Body of pancreas (tissue), 4 donors: Measurements from ENCODE around the gene MYO18B. TPM values are rescaled to one million over a fixed set of nuclear protein-coding genes. Genes with fewer than 3 reads are reported as not detected.

ENCODE experiments used
- ATAC-seq: fragments of 150-250 bp; one replicate; pipeline ENCODE4 v1.9.1; 2016
- DNase-seq, 4 donors: peaks; one replicate each; pipeline ENCODE4 v3.0.0-alpha.2; 2019
- H3K27ac ChIP-seq, 4 donors: fragments of 200-600 bp; sonication (generic); 1 replicate in 3 of 4; 2 replicates in 1 of 4; pipeline versions ENCODE4 v1.5.1 to v1.6.1; 2016 to 2019; ENCODE audit warnings: mild to moderate bottlenecking in 1 of 4, mixed read lengths in 1 of 4, moderate library complexity in 1 of 4
- H3K27me3 ChIP-seq, 2 donors: fragments of 200-600 bp; sonication (generic); one replicate each; pipeline ENCODE4 v1.6.0; 2016; ENCODE audit warnings: mild to moderate bottlenecking in 1 of 2
- H3K36me3 ChIP-seq, 2 donors: fragments of 200-600 bp; sonication (generic); replicated peaks in 1 of 2; 2 replicates each; pipeline ENCODE4 v1.5.1; 2016; ENCODE audit warnings: low read depth in 2 of 2; ENCODE audit not compliant: insufficient read depth in 1 of 2
- H3K4me1 ChIP-seq: fragments of 200-600 bp; sonication (generic); one replicate; pipeline ENCODE4 v1.6.0; 2016
- H3K4me3 ChIP-seq, 2 donors: fragments of 200-600 bp; sonication (generic); 1 replicate in 1 of 2; 2 replicates in 1 of 2; pipeline ENCODE4 v1.5.1; 2016 to 2019
- H3K9me3 ChIP-seq, 3 donors: fragments of 200-600 bp; sonication (generic); 1 replicate in 2 of 3; 2 replicates in 1 of 3; pipeline ENCODE4 v1.5.1; 2016
- POLR2A ChIP-seq, 3 donors: fragments of 450-650 bp; IDR thresholded peaks; one replicate each; pipeline ENCODE4 v1.6.1; 2016; ENCODE audit warnings: antibody characterized with exemption in 3 of 3, mild to moderate bottlenecking in 2 of 3
- WGBS, 2 donors: methylation state at CpG; one replicate each; pipeline ENCODE4 v1.1.5; 2017; 5-methylcytosine and 5-hydroxymethylcytosine counted together
- intact Hi-C: fragments of 100-400 bp; cut with DNase I; formaldehyde crosslinking; loops from one replicate; pipeline ENCODE4 v1.15.1; 2023
- total RNA-seq, 2 donors: library from RNA; depleted of rRNA; stranded (reverse); fragments of >200 nt; gene quantifications; one replicate each; pipeline ENCODE4 v1.1.0, GENCODE V29; 2016
- TF ChIP-seq, protein P1 (sequence below), 7 experiments: fragments of 450-650 bp in 4 of 7; fragments of 200-600 bp in 3 of 7; sonication (generic) in 3 of 7; IDR thresholded peaks; one replicate each; pipeline ENCODE4 v1.5.1; 2016 to 2019; ENCODE audit warnings: antibody characterized with exemption in 7 of 7

Gene MYO18B
- total RNA-seq, 2 donors from 2014 or later: 1.3 TPM; not detected in 1

DNA sequence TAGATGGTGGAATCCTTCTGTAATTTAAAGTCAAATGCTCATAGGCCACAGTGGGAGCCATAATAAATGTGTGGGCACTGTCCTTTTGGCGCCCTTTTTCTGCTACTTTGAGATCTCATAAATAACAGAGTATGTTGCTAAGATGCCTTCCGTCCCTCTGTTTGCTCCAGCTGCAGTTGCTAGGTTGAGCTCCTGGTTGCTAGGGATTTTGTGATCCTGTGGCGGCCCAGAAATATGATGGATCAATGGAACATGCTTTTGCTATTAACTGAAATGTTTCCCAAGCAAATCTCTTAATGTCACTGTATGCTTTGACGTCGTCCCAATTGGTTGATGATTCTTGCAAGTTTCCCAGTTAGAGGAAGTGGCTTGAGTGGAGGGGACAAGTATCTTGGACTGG is 53.5 kb downstream of the MYO18B start:
- ATAC-seq: no peak
- intact Hi-C loops: no loop called here

DNA sequence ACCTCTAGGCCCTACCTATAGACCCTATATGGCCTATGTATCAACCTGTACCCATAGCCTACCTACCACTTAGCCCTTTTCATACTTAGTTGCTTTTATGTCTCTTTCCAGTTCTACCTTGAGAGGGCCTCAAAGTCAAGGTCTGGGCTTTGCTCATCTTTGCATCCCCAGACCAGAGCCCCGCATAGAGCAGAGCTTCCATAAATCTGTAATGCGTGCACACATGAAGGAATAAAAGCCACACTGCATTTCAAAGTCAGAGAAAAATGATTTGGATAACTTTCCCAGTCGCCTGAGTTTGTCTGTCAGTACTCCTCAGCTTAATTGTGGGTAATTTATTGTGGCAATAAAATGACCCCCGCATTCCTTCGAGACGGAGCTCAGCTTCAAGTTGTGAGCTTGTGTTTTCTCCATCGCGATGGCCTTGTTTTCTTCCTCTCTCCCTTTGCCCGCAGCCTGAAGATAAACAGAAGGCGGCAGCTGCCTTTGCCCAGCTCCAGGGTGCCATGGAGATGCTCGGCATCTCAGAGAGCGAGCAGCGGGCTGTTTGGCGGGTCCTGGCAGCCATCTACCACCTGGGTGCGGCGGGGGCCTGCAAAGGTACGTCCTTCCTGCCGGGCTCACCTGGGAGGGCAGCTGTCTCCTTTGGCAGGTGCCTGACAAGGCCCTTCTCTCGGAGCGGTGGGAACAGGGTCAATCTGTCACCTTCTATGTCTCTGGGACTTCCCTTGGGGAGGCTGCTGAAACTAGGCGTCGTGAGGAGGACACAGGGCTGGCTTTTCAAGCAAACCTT is 55.7 kb downstream of the MYO18B start:
- H3K4me3 ChIP-seq: no peak overlapping the region
- no peaks in the 10 kb centered on the region for H3K4me1 ChIP-seq
- H3K9me3 ChIP-seq: no peaks in the 10 kb centered on the region
- no peaks in the 10 kb centered on the region for H3K36me3 ChIP-seq
- H3K27ac ChIP-seq: no peak overlapping the region
- intact Hi-C loops: no loop called here
- WGBS, 2 donors: 63 to 69% methylated on average over 20 to 22 of the region's 22 CpGs
- no peak for DNase-seq
- TF ChIP-seq, protein P1, sequence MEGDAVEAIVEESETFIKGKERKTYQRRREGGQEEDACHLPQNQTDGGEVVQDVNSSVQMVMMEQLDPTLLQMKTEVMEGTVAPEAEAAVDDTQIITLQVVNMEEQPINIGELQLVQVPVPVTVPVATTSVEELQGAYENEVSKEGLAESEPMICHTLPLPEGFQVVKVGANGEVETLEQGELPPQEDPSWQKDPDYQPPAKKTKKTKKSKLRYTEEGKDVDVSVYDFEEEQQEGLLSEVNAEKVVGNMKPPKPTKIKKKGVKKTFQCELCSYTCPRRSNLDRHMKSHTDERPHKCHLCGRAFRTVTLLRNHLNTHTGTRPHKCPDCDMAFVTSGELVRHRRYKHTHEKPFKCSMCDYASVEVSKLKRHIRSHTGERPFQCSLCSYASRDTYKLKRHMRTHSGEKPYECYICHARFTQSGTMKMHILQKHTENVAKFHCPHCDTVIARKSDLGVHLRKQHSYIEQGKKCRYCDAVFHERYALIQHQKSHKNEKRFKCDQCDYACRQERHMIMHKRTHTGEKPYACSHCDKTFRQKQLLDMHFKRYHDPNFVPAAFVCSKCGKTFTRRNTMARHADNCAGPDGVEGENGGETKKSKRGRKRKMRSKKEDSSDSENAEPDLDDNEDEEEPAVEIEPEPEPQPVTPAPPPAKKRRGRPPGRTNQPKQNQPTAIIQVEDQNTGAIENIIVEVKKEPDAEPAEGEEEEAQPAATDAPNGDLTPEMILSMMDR (IDR thresholded peaks at IDR 0.05): no peak
- TF ChIP-seq POLR2A (IDR thresholded peaks at IDR 0.05): no peak
- H3K27me3 ChIP-seq: no peaks in the 10 kb centered on the region
- ATAC-seq: no peak

More for the DNA sequence above, 53.5 kb downstream of the MYO18B start:
- no peaks in the 10 kb centered on the region for H3K9me3 ChIP-seq
- no peak overlapping the region for H3K27ac ChIP-seq
- TF ChIP-seq, protein P1 (IDR thresholded peaks at IDR 0.05): no peak
- no peak for TF ChIP-seq POLR2A (IDR thresholded peaks at IDR 0.05)
- DNase-seq: peak in 1 of 4 donors; percentile 7
- no peaks in the 10 kb centered on the region for H3K36me3 ChIP-seq
- H3K4me1 ChIP-seq: no peaks in the 10 kb centered on the region
- no peaks in the 10 kb centered on the region for H3K27me3 ChIP-seq
- 30 to 36% methylated on average over 5 of the region's 5 CpGs for WGBS, 2 donors
- no peak overlapping the region for H3K4me3 ChIP-seq

DNA sequence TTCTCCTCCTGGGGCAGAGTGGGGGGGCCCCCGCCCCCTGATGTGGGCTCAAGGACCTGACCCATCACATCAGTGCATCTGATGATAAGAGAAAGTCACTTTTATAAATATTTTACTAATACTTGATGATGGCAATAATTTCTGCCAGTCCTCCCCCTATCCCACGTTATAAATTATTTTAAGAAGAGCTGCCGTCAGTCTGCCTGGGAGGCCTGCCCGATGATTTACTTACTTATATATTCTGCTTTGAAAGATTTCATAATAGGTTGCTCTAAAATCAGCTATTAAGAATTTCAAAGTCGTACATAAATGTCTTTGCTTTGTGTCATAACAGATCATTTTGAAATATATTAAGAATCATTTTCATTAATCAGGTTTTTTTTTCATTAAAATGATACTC is 58.8 kb downstream of the MYO18B start:
- 35 to 39% methylated on average over 5 of the region's 5 CpGs for WGBS, 2 donors
- ATAC-seq (no peak), DNase-seq (no peak)
- no peaks in the 10 kb centered on the region for H3K4me1 ChIP-seq
- H3K4me3 ChIP-seq: no peak overlapping the region
- H3K9me3 ChIP-seq: no peaks in the 10 kb centered on the region
- intact Hi-C loops: no loop called here
- TF ChIP-seq, protein P1 (IDR thresholded peaks at IDR 0.05): no peak
- TF ChIP-seq POLR2A (IDR thresholded peaks at IDR 0.05): no peak
- H3K27me3 ChIP-seq: no peaks in the 10 kb centered on the region
- no peak overlapping the region for H3K27ac ChIP-seq
- no peaks in the 10 kb centered on the region for H3K36me3 ChIP-seq

DNA sequence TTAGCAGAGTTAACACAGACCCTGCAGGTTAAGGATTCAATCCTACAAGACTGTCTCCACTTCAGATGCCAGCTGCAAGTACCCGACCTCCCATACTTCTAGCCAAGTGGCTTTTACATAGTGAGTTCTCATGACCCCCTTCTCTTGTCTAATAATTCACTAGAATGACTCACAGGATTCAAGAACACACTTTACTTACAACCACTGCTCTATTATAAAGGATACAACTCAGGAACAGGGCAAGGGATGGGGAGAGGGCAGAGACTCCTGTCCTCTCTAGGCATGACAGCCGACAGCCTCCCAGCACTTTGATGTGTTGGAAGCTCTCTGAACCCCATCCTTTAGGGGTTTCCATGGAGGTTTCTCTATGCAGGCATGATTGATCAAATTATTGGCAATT is 60.0 kb downstream of the MYO18B start:
- no peaks in the 10 kb centered on the region for H3K4me1 ChIP-seq
- no peaks in the 10 kb centered on the region for H3K27me3 ChIP-seq
- TF ChIP-seq POLR2A (IDR thresholded peaks at IDR 0.05): no peak
- TF ChIP-seq, protein P1 (IDR thresholded peaks at IDR 0.05): no peak
- ATAC-seq: no peak
- WGBS, 2 donors: 43 to 51% methylated on average over 2 of the region's 2 CpGs
- intact Hi-C loops: no loop called here
- DNase-seq: no peak
- H3K4me3 ChIP-seq: no peak overlapping the region
- no peak overlapping the region for H3K27ac ChIP-seq
- peaks cover 0 to under 1% (median 0%) of the 10 kb centered on the region in 3 donors for H3K9me3 ChIP-seq
- H3K36me3 ChIP-seq: no peaks in the 10 kb centered on the region

DNA sequence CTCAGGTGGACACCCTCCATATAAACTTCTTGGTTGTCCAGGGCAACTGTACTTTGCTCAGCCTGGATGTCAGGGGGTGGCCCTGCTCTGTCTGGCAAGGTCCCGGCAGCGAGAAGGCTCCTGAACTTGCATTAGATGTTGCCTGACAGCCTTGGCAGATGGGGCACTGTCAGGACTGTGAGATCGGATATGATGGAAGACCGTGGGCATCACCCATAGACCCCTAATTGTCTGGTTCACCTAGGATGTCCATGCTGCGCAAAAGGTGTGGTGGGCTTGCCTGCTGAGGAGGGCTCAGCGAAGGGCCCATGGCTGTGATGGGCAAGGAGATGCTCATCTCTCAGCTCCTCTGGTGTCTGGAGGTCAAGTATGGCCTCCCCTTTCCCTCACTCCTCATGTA is 62.7 kb downstream of the MYO18B start:
- TF ChIP-seq, protein P1 (IDR thresholded peaks at IDR 0.05): no peak
- no peak for TF ChIP-seq POLR2A (IDR thresholded peaks at IDR 0.05)
- no peak for DNase-seq
- WGBS, 2 donors: 54 to 68% methylated on average over 2 to 6 of the region's 6 CpGs
- intact Hi-C loops: no loop called here
- no peak overlapping the region for H3K27ac ChIP-seq
- peaks cover 0 to 9% (median 0%) of the 10 kb centered on the region in 3 donors for H3K9me3 ChIP-seq
- ATAC-seq: no peak
- no peak overlapping the region for H3K4me3 ChIP-seq
- H3K36me3 ChIP-seq: no peaks in the 10 kb centered on the region
- H3K4me1 ChIP-seq: no peaks in the 10 kb centered on the region
- no peaks in the 10 kb centered on the region for H3K27me3 ChIP-seq
